Activated T-helper 17 cell treated with anti-CD3 and anti-CD28 coated beads, Interleukin-2, amount 50 U/mL, for 72 hours (primary cell): ENCODE measurements around the gene ATG5. TPM values are rescaled to one million over a fixed set of nuclear protein-coding genes. Genes with fewer than 3 reads are reported as not detected.
"Not testable (repeated sequence)": the region's sequence is repeated elsewhere in the genome, so short reads cannot be mapped to it uniquely, and the experiment has no call there.

ENCODE experiments used
- ATAC-seq: fragments of 150-1000 bp; cut with Tn5 transposase; replicated peaks from 2 replicates; pipeline ENCODE4 v1.10.0; 2021; ENCODE audit warnings: mild to moderate bottlenecking, moderate library complexity
- H3K27ac Mint-ChIP-seq: one replicate; pipeline ENCODE4 v1.8.0; 2022; ENCODE audit warnings: mixed read lengths
- H3K27me3 Mint-ChIP-seq: one replicate; pipeline ENCODE4 v1.8.0; 2022; ENCODE audit warnings: mixed read lengths
- H3K36me3 Mint-ChIP-seq: one replicate; pipeline ENCODE4 v1.8.0; 2022; ENCODE audit warnings: low read depth, mild to moderate bottlenecking, mixed read lengths
- H3K4me1 Mint-ChIP-seq: one replicate; pipeline ENCODE4 v1.8.0; 2022; ENCODE audit warnings: mixed read lengths
- H3K4me3 Mint-ChIP-seq: one replicate; pipeline ENCODE4 v1.8.0; 2022; ENCODE audit warnings: mild to moderate bottlenecking, mixed read lengths
- H3K9me3 Mint-ChIP-seq: one replicate; pipeline ENCODE4 v1.8.0; 2022; ENCODE audit warnings: mixed read lengths
- total RNA-seq, 2 donors: library from RNA; stranded (reverse); gene quantifications; one replicate each; pipeline ENCODE4 v1.2.3, GENCODE V29; 2022

The ATG5 gene
- total RNA-seq, 2 donors from 2014 or later: 24.3 to 47.4 TPM

GRCh38 chr6:106257195-106257594 is 68.4 kb downstream of the ATG5 start:
- peak; percentile 51 for ATAC-seq
- H3K9me3 Mint-ChIP-seq: no peaks in the 10 kb centered on the region
- no peak overlapping the region for H3K4me3 Mint-ChIP-seq
- H3K27me3 Mint-ChIP-seq: no peaks in the 10 kb centered on the region
- H3K4me1 Mint-ChIP-seq: peaks cover 20% of the 10 kb centered on the region
- H3K36me3 Mint-ChIP-seq: no peaks in the 10 kb centered on the region
- no peak overlapping the region for H3K27ac Mint-ChIP-seq

DNA sequence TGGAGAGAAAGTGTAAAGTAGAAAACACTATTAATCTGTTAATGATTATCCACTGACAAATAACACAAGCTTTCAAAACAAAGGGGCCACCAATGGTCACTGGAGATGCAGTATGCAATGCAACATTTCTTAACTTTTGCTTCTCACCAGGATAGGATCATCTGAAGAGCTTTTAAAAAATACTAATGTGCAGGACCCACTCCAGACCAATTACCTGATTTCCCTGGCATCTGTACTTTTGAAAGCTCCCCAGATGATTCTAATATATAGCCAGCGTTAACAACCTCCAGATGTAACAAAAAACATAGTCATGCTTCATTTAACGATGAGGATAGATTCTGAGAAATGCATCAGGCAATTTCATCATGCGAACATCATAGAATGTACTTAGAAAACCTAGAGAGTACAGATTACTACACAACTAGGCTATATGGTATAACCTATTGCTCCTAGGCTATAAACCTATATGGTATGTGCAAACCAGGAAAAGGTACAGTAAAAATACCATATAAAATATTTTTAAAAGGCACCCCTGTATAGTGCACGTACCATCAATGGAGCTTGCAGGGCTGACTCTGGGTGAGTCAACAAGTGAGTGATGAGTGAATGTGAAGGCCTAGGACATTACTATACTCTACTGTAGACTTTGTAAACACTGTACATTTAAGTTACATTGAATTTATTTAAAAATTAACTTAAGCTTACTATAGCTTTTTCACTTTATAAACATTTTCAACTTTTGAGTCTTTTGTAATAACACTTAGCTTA is 69.2 kb downstream of the ATG5 start:
- no peak overlapping the region for H3K4me3 Mint-ChIP-seq
- no peaks in the 10 kb centered on the region for H3K36me3 Mint-ChIP-seq
- H3K27ac Mint-ChIP-seq: no peak overlapping the region
- no peak for ATAC-seq
- H3K27me3 Mint-ChIP-seq: no peaks in the 10 kb centered on the region
- H3K4me1 Mint-ChIP-seq: peaks cover 20% of the 10 kb centered on the region
- H3K9me3 Mint-ChIP-seq: no peaks in the 10 kb centered on the region

DNA sequence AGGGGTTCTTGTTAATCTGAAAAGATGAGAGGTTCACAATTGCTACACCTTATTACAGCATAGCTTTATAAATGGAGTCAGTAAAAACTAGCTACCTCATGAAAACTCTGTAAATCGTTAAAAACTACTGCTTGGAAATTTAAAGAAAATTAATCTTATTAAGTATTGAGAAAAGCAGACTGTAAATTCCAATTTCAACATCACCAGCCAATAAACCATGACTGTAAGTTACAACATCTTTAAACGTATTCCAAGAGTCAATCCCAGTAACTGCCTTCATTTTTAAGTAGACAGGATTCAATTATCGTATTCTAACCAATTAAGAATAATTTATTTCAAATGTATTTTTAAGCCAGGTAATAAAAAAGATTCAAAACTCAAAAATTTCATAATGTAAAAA is 70.3 kb downstream of the ATG5 start:
- Mint-ChIP-seq H3K36me3 (no peaks in the 10 kb centered on the region), H3K9me3 (no peaks in the 10 kb centered on the region), H3K27me3 (no peaks in the 10 kb centered on the region), H3K4me3 (no peak overlapping the region), H3K4me1 (peaks cover 20% of the 10 kb centered on the region), H3K27ac (no peak overlapping the region)
- no peak for ATAC-seq

- Mint-ChIP-seq H3K4me3 (no peak overlapping the region), H3K27me3 (no peaks in the 10 kb centered on the region), H3K36me3 (no peaks in the 10 kb centered on the region), H3K4me1 (peaks cover 20% of the 10 kb centered on the region), H3K27ac (no peak overlapping the region), H3K9me3 (no peaks in the 10 kb centered on the region)
- no peak for ATAC-seq
These were observed 70.9 kb downstream of the ATG5 start for GRCh38 chr6:106254636-106255035.

DNA sequence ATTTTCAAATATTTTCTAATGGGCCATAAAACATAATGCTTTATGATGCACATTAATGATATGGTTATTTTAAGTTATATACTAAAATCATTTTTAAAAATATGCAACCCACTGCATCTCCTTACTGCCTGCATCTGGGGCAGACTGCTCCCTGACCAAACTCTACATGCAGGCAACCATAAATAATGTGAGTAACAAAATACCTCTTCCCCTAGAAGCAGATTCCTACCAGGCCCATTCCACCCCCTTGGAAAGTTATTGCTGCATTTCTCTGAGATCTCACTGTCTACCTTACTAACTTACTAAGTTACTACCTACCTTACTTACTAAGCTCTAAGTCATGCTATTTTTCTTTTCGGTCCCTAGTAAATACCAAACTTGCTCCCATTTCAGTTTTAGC is 71.8 kb downstream of the ATG5 start:
- Mint-ChIP-seq H3K27ac (peak overlapping the region; percentile 12), H3K9me3 (no peaks in the 10 kb centered on the region), H3K4me3 (no peak overlapping the region), H3K27me3 (no peaks in the 10 kb centered on the region), H3K4me1 (peaks cover 20% of the 10 kb centered on the region), H3K36me3 (no peaks in the 10 kb centered on the region)
- no peak for ATAC-seq

- H3K4me3 Mint-ChIP-seq: no peak overlapping the region
- H3K9me3 Mint-ChIP-seq: no peaks in the 10 kb centered on the region
- no peak for ATAC-seq
- no peaks in the 10 kb centered on the region for H3K27me3 Mint-ChIP-seq
- H3K36me3 Mint-ChIP-seq: peaks cover 4% of the 10 kb centered on the region
- peak overlapping the region; percentile 14 for H3K27ac Mint-ChIP-seq
- H3K4me1 Mint-ChIP-seq: peaks cover 20% of the 10 kb centered on the region
These were observed 72.4 kb downstream of the ATG5 start for GRCh38 chr6:106253172-106253571.

- peak overlapping the region; percentile 14 for H3K27ac Mint-ChIP-seq
- H3K4me1 Mint-ChIP-seq: peaks cover 23% of the 10 kb centered on the region
- H3K4me3 Mint-ChIP-seq: no peak overlapping the region
- ATAC-seq: no peak
- no peaks in the 10 kb centered on the region for H3K9me3 Mint-ChIP-seq
- H3K36me3 Mint-ChIP-seq: peaks cover 9% of the 10 kb centered on the region
- H3K27me3 Mint-ChIP-seq: no peaks in the 10 kb centered on the region
These were observed 72.9 kb downstream of the ATG5 start for GRCh38 chr6:106252687-106253086.

- not testable (repeated sequence) for H3K9me3 Mint-ChIP-seq, H3K27me3 Mint-ChIP-seq, H3K4me3 Mint-ChIP-seq, H3K27ac Mint-ChIP-seq, ATAC-seq
- peaks cover 27% of the 10 kb centered on the region for H3K4me1 Mint-ChIP-seq
- peaks cover 19% of the 10 kb centered on the region for H3K36me3 Mint-ChIP-seq
These were observed 73.9 kb downstream of the ATG5 start for GRCh38 chr6:106251531-106252255.

DNA sequence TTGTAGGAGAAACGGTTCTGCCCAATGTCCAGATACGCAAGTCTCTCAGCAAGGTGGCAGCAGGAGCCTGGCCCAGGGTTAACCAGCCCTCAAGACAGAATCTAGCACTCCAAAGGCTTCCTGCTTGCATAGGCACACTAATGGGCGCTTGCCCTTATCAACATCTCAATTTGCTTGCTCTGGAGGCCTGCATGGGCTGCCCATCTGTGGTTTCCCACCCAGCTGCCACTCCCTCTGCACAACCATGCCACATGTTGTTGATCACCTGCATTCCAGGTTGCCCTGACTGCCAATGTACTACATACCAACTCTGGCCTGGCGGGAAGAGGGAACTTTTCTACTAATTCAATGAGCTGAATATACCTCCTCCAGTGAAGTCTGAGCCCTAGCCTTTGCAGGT is 74.6 kb downstream of the ATG5 start:
- Mint-ChIP-seq H3K9me3 (no peaks in the 10 kb centered on the region), H3K36me3 (peaks cover 26% of the 10 kb centered on the region), H3K4me1 (peaks cover 27% of the 10 kb centered on the region), H3K27me3 (no peaks in the 10 kb centered on the region), H3K27ac (no peak overlapping the region), H3K4me3 (no peak overlapping the region)
- ATAC-seq: no peak

GRCh38 chr6:106249658-106250057 is 75.9 kb downstream of the ATG5 start:
- peaks cover 34% of the 10 kb centered on the region for H3K36me3 Mint-ChIP-seq
- no peak overlapping the region for H3K27ac Mint-ChIP-seq
- ATAC-seq: no peak
- no peaks in the 10 kb centered on the region for H3K27me3 Mint-ChIP-seq
- peaks cover 28% of the 10 kb centered on the region for H3K4me1 Mint-ChIP-seq
- no peaks in the 10 kb centered on the region for H3K9me3 Mint-ChIP-seq
- no peak overlapping the region for H3K4me3 Mint-ChIP-seq

DNA sequence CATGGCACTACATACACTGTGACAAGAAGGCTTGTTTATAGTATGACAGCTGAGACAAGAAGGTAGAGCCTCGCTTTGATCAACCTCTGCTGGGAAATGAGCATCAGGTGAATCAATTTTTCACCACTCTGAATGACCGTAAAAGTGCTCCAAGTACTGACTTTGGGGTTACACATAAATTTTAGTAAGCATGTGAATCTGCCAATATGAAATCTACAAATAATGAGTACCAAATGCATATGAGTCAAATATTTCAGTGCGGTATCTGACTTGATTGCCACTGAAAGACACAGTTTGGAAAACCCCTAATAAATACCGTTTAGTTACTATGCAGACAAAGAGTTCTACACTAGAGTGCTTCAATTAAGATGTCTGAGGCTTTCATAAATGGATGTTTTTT is 77.8 kb downstream of the ATG5 start:
- H3K4me1 Mint-ChIP-seq: peaks cover 20% of the 10 kb centered on the region
- H3K4me3 Mint-ChIP-seq: peak overlapping the region; percentile 69
- no peaks in the 10 kb centered on the region for H3K9me3 Mint-ChIP-seq
- no peaks in the 10 kb centered on the region for H3K27me3 Mint-ChIP-seq
- peak; percentile 89 for ATAC-seq
- H3K27ac Mint-ChIP-seq: peak overlapping the region; percentile 93
- peaks cover 47% of the 10 kb centered on the region for H3K36me3 Mint-ChIP-seq

DNA sequence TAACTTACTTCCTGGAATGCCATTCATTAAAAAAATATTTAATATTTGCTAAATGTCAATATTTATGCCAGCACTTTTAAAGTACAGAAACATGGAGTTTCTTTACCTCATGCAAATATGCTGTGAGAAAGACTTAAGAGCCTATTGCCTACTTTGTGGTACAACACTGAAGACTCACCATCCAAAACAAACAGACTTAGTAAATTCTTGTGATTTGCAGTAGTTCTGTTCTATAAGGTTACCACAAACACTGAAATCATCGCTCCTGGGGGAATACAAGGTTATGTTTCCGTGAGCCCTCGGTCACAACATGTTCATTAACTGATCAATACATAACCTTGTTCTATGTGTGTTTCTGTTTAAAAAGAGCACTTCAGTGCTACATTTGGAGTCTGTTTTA is 78.3 kb downstream of the ATG5 start:
- Mint-ChIP-seq H3K27ac (peak overlapping the region; percentile 93), H3K9me3 (no peaks in the 10 kb centered on the region), H3K4me3 (peak overlapping the region; percentile 69), H3K36me3 (peaks cover 52% of the 10 kb centered on the region), H3K4me1 (peaks cover 16% of the 10 kb centered on the region), H3K27me3 (no peaks in the 10 kb centered on the region)
- ATAC-seq: peak; percentile 73

- Mint-ChIP-seq H3K9me3 (no peaks in the 10 kb centered on the region), H3K27me3 (no peaks in the 10 kb centered on the region), H3K4me3 (no peak overlapping the region), H3K4me1 (peaks cover 16% of the 10 kb centered on the region), H3K36me3 (peaks cover 58% of the 10 kb centered on the region), H3K27ac (peak overlapping the region; percentile 40)
- ATAC-seq: peak; percentile 37
These were observed 80.6 kb downstream of the ATG5 start for GRCh38 chr6:106244931-106245330.

DNA sequence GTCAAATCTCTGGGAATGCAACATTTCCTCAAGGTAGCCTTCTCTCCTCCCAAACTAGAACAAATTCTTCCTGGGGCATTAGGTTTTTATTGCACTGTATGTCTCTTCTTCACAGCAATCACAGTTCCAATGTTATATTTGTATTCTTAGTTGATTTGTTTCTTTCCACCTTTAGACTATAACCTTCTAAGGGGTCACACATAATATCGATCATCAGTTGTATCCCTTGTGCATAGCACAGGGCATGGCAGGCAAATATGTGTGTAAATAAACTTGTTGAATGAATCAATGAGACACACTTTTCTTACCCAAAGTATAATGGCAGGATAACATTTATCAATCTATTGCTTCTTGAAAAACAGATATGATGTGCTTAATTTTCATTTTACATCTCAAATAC is 81.0 kb downstream of the ATG5 start:
- Mint-ChIP-seq H3K36me3 (peaks cover 58% of the 10 kb centered on the region), H3K4me3 (no peak overlapping the region), H3K4me1 (peaks cover 16% of the 10 kb centered on the region), H3K27ac (peak overlapping the region; percentile 40), H3K9me3 (no peaks in the 10 kb centered on the region), H3K27me3 (no peaks in the 10 kb centered on the region)
- ATAC-seq: no peak

- Mint-ChIP-seq H3K36me3 (peaks cover 55% of the 10 kb centered on the region), H3K27ac (peak overlapping the region; percentile 36), H3K9me3 (no peaks in the 10 kb centered on the region), H3K27me3 (no peaks in the 10 kb centered on the region), H3K4me3 (no peak overlapping the region), H3K4me1 (peaks cover 20% of the 10 kb centered on the region)
- ATAC-seq: no peak
These were observed 82.3 kb downstream of the ATG5 start for GRCh38 chr6:106243261-106243660.
